Epithelial cell of esophagus (primary cell): ENCODE measurements around the gene RIIAD1.
A peak's percentile ranks its signal among the peaks of the same experiment; 100 is the strongest.
"Not testable (repeated sequence)": the region's sequence is repeated elsewhere in the genome, so short reads cannot be mapped to it uniquely, and the experiment has no call there.

Source experiments
- DNase-seq: peaks from one replicate; pipeline ENCODE4 v3.0.0; 2010; ENCODE audit warnings: low read depth
- H3K4me3 ChIP-seq: 2 replicates; pipeline ENCODE4 v1.5.1; 2011; ENCODE audit warnings: mild to moderate bottlenecking, low read length, control low read depth
- TF ChIP-seq, protein P1 (sequence below): IDR thresholded peaks from 2 replicates; pipeline ENCODE4 v1.5.1; 2011; ENCODE audit warnings: low read depth, mild to moderate bottlenecking, low read length, control low read depth, inconsistent platforms; ENCODE audit not compliant: insufficient read depth; ENCODE audit errors: missing control alignments

RIIAD1 gene

DNA sequence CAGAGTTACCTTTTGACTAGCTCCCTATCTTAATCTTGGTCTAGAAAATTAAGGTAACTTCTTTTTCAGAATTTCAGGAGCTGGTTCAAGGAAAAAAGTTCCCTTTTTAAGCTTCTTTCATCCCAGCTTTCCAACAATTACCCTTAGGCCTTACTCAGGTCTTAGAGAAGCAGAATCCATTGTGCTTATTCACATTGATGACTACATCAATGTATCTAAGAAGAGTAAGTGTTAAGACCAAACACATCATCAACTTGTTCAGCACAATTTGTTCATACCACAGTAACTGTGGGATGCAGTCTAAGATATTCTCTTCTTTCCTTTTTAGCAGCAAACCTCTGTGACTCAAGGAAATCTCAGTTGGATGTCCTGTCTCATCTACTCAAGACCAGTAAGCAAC is 37.9 kb downstream of the RIIAD1 start:
- TF ChIP-seq, protein P1, sequence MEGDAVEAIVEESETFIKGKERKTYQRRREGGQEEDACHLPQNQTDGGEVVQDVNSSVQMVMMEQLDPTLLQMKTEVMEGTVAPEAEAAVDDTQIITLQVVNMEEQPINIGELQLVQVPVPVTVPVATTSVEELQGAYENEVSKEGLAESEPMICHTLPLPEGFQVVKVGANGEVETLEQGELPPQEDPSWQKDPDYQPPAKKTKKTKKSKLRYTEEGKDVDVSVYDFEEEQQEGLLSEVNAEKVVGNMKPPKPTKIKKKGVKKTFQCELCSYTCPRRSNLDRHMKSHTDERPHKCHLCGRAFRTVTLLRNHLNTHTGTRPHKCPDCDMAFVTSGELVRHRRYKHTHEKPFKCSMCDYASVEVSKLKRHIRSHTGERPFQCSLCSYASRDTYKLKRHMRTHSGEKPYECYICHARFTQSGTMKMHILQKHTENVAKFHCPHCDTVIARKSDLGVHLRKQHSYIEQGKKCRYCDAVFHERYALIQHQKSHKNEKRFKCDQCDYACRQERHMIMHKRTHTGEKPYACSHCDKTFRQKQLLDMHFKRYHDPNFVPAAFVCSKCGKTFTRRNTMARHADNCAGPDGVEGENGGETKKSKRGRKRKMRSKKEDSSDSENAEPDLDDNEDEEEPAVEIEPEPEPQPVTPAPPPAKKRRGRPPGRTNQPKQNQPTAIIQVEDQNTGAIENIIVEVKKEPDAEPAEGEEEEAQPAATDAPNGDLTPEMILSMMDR: no peak
- H3K4me3 ChIP-seq: no peak overlapping the region
- DNase-seq: peak; percentile 36

DNA sequence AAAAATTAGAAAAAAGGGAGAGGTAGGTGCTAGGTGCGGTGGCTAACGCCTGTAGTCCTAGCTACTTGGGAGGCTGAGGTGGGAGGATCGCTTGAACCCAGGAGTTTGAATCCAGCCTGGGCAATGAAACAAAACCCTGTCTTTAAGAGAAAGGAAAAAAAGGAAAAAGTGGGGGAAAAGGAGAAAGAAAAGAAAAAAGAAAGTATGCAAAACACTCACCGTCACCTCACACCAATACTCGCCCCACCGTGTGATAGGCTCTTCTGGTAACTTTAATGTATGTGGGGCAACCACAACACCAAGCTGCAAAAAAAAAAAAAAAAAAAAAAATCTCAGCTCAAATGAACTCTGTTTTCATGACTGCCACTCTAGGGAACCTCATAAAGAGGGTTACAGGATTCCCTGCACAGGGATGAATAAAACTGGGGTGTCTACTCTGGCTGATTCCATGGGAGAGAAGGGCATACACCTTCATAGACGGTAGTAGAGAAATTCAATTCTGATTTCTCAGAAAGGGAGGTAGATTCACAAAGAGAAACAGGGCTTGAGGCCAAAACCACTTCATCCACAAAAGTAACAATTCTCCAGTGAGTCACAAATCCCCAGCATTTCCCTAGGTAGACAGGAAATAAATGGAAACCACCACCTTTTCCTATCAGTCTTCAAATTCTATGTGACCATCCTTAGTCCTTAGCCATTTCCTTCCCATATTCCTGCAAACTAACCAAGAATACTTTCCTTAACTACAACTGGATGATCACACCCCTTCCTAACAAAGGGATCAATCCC is 39.5 kb downstream of the RIIAD1 start:
- DNase-seq: no peak
- H3K4me3 ChIP-seq: no peak overlapping the region
- TF ChIP-seq, protein P1: no peak

DNA sequence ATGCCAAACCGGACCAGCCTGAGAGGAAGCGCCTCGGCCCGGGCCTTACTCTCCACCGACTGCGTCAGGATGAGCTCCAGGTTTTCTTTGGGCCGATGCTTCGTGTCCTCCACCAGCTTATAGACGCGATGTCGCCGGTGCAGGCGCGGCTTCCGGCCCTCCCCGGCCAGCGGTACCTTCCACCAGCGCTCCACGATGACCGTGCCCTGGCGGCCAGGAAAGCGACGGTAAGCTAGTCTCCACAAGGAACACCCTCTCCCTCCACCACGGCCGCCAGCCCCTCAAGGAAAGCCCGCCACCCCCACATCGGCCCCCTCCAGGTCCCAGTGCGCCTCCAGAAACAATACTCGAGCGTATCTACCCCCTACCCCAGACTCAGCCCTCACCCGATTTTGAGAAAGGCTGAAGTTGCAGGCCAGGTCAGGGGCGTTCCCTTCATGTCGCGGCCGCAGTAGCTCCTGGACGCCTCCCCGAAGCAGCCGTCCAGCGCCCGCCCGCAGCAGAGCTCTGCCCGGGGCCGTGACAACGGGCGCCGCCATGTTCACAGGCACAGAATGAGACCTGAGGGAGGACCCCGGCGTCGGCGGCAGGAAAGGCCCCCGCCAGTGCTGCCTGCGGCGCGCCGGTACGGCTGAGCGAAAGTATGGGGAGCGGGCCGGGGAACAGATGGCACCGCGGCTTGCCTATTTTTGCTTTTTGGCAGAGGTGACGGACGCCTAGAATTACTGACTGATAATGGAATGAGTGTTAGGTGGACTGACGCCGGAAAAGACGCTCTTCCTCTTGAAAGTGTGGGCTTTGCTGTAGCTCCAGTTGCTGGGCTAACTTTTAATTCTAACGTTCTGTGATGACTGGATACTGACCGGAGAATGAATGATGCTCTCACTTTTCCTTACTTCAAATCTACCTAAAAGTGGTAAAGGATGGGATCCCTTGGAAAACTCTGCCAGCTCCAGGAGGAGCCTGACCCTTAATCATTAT is 41.9 kb downstream of the RIIAD1 start, which contains the start of gene MRPL9:
Gene MRPL9 (minus strand): TSS at position 556 of the 981 bp plus-strand sequence. CDS start 17 bp downstream, at position 539.
- peak within 1 kb of the TSS; percentile 80 for H3K4me3 ChIP-seq
- DNase-seq: peak; percentile 76
- TF ChIP-seq, protein P1: peak; percentile 1

DNA sequence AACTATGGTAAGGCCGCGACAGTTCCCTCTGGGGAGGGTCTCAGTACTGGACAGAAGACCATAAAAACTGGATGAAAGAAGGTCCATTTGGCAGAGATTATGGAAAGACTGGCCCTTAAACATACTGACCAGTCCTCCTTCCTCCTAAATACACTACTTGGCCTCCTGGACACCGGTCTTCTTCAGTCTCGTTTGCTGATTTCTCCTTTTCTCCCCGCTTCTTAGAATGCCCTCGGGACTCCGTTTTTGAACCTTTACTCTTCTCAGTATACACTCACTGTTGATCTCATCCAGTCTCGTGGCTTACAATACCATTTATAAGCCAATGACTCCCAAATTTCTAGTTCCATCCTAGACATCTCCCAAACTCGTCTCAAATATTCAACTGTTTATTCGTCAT is 42.7 kb downstream of the RIIAD1 start:
- TF ChIP-seq, protein P1: no peak
- no peak for DNase-seq
- peak overlapping the region; percentile 80 for H3K4me3 ChIP-seq

DNA sequence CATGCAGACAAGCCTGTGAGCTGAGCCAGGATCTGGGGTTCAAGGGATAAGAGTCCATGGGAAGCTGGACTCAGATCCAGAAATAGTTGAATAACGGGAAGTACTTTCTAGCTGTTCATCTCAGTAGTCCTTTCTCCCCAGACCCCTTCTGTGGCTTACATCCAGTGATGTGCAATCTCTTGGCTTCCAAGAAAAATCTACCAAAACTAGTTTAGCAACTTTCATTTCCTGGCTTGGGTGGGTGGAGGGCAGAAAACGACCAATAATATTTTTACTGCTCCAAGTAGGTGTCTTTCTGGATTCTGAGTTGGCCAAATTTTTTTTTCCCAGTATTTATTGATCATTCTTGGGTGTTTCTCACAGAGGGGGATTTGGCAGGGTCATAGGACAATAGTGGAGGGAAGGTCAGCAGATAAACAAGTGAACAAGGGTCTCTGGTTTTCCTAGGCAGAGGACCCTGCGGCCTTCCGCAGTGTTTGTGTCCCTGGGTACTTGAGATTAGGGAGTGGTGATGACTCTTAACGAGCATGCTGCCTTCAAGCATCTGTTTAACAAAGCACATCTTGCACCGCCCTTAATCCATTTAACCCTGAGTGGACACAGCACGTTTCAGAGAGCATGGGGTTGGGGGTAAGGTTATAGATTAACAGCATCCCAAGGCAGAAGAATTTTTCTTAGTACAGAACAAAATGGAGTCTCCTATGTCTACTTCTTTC is 47.2 kb downstream of the RIIAD1 start:
- peak; percentile 71 for DNase-seq

DNA sequence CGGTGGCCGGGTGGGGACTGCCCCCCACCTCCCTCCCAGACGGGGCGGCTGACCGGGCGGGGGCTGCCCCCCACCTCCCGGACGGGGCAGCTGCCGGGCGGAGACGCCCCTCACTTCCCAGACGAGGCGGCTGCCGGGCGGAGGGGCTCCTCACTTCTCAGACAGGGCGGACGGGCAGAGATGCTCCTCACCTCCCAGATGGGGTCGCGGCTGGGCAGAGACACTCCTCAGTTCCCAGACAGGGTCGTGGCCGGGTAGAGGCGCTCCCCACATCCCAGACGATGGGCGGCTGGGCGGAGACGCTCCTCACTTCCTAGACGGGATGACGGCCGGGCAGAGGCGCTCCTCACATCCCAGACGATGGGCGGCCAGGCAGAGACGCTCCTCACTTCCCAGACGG is 47.9 kb downstream of the RIIAD1 start:
- H3K4me3 ChIP-seq, DNase-seq: not testable (repeated sequence)

More for the DNA sequence above, 47.2 kb downstream of the RIIAD1 start:
- not testable (repeated sequence) for H3K4me3 ChIP-seq

DNA sequence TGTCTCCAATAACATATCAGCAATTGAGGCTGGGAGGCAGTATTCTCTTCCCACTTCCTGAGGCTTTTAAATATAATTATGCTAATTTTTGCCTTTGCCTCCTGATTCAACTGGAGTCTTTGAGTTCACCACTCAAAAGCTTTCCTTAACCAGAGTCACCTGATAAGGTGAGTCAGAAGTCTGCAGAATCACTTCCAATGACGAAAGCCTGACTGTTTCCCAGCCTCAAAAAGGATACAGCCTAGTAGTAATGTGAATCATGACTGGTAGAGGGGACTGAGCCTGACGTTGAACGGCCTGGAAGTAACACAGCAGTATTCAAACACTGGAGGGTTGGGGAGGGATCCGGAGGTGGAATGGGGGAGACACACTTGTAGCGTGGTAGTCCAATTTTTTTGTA is 52.4 kb downstream of the RIIAD1 start:
- TF ChIP-seq, protein P1: no peak
- DNase-seq: peak; percentile 96
- no peak overlapping the region for H3K4me3 ChIP-seq
